ENCODE results near the gene SYAP1.
"Not testable (repeated sequence)": the region's sequence is repeated elsewhere in the genome, so short reads cannot be mapped to it uniquely, and the experiment has no call there.

SYAP1 gene, protein sequence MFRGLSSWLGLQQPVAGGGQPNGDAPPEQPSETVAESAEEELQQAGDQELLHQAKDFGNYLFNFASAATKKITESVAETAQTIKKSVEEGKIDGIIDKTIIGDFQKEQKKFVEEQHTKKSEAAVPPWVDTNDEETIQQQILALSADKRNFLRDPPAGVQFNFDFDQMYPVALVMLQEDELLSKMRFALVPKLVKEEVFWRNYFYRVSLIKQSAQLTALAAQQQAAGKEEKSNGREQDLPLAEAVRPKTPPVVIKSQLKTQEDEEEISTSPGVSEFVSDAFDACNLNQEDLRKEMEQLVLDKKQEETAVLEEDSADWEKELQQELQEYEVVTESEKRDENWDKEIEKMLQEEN

DNA sequence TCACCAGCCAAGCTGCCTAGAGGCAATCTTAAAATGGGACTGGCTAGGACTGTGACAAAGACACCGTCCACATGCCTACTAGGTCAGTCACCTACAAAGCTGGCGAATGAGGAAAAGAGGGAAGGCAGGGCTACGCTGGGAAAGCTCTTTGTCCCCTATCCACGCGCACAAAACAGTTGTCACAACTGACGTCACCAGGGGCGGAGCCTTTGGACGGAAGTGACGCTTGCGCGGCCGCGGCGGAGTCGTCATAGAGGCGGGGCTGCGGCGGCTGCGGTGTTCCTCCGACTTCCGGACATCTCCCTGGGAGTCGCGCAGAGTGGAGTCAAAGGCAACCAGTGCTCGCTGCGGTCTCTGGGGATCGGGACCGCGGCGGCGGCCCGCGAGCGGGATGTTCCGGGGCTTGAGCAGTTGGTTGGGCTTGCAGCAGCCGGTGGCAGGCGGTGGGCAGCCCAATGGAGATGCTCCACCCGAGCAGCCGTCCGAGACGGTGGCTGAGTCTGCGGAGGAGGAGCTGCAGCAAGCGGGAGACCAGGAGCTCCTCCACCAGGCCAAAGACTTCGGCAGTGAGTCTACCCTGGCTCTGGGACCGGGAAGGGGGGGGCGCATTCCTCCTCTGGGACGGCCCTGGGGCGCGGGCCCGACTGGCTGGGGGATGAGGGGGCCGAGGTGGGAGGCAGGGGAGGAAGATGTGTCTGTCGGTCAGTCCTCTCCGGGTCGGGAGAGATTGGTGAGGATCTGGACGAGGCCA, at the start of gene SYAP1:
SYAP1 (plus strand) TSS at position 279 of the 751 bp plus-strand sequence; CDS start at position 392, 113 bp downstream.
- intact Hi-C loops (cut with DNase I): no loop called here
- DNase-seq: peak; percentile 90 to 99 (median 98)

DNA sequence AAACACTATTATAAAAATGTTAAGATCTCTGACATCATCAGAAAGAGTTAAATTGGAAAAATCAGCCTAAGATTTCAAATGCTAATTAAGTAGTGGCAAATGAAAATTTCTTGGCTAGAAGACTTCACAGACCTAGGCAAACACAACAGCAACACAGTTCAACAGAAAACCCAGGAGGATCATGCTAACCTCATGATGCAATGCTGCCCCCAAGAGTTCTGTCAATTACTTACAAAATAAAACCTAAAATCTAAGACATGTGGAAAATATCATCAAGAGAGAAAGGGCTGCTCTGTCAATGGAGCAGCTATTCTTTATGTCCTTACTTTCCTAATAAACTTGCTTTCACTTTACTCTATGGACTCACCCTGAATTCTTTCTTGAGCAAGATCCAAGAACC, 48.4 kb upstream of the SYAP1 start:
- peak in 23 of 42 donors; percentile 1 to 64 (median 29) for DNase-seq
- intact Hi-C loops (cut with DNase I): no loop called here

DNA sequence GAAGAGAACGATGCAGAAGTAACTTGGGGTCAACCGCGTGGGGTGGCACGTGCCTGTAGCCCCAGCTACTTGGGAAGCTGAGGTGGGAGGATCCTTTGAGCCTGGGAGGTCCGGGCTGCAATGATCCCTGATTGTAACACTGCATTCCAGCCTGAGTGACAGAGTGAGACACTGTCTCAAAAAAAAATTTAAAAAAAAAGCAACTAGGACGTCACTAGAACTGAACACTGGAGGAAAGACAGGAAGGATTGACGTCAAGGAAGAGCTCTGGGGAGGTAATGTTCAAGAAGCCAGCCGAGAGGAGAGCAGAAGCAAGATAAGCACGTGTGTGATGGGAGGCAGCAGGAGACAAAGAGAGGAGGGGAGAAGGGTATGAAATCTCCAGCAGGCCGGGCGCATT, 40.7 kb upstream of the SYAP1 start:
- intact Hi-C loops (cut with DNase I): no loop called here
- DNase-seq: no peak

DNA sequence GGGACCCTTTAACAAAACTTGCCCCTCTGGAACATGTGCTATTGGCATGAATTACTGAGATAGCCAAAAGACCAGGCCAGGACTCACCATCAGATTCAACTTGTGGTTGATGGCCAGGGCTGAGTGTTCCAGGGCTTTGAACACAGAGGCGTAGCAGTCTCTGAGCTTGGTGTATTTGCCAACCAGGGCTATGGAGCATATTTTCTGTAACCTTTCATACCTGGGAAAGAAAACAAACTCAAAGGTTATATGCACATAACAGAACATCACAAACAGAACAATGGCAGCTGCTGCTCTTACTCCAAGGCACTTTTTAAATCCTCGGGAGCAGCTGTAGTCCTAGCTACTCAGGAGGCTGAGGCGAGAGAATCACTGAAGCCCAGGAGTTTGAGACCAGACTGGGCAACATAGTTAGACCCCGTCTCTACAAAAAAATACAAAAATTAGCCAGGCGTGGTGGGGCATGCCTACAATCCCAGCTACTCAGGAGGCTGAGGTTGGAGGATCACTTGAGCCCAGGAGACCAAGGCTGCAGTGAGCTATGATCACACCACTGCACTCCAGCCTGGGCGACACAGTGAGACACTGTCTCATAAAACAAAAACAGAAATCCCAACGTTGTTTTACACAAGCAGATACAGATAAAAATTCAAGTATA, 36.3 kb upstream of the SYAP1 start:
- DNase-seq: no peak
- intact Hi-C loops (cut with DNase I): no loop called here

DNA sequence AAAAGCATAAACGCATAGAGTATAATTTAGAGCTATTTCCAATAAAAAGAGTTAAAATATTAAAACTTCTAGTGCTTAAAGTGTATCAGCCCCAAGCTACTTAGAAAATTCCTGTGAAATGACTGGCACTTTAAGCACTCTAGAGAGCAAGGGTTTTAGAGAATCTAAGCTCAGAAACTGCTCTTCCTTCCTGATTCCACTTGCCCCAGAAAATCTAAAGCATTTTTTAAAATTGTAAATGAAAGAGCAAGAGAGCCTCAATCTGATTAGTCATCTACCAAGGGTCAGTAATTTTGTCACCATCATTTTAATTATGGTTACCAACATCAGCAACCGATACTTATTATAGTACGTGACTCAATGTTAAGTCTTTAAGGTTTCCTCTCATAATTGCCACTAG, 31.9 kb upstream of the SYAP1 start:
- DNase-seq: no peak
- intact Hi-C loops (cut with DNase I): no loop called here

DNA sequence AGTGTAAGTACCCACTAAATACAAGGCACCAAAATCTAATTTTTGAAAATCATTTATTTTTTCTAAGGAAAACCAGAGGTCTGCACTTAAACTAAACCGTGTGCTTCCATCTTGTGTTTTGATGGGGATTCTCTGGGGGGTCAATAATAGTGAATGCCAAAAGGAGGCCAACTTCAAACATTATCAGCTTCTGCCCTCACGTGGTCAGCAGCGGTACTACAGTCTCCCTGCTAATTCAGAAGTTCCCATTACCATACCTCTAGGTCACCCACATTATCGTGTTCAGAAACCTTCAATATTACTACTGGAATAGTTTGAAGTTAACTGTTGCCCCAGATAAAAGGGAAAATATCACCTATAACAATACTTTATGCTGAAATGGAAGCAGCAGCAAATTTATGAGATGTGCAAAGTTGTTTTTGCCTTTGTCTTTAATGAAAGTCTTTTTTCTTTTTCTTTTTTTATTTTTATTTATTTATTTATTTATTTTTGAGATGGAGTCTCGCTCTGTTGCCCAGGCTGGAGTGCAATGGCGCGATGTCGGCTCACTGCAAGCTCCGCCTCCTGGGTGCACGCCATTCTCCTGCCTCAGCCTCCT, 24.2 kb upstream of the SYAP1 start:
- peak in 41 of 42 donors; percentile 21 to 86 (median 68) for DNase-seq
- intact Hi-C loops (cut with DNase I): no loop called here

DNA sequence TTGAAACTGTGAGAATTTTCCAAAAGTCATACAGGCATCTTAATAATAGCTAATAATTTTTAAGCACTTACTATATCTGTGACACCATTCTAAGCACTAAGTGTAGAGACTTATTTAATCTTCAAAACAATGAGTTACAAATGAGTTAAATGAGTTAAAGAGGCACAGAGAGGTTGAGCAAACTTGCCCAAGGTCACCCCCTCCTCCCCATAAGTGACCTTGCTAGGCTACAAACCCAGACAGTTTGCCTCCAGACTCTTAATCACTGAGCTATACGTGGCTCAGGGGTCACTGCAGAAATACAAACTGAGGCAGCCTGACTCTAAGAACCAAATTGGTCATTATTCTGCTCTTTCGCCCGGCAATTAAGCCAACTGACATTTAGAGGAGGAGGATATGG, 22.5 kb upstream of the SYAP1 start:
- intact Hi-C loops (cut with DNase I): no loop called here
- DNase-seq: no peak

DNA sequence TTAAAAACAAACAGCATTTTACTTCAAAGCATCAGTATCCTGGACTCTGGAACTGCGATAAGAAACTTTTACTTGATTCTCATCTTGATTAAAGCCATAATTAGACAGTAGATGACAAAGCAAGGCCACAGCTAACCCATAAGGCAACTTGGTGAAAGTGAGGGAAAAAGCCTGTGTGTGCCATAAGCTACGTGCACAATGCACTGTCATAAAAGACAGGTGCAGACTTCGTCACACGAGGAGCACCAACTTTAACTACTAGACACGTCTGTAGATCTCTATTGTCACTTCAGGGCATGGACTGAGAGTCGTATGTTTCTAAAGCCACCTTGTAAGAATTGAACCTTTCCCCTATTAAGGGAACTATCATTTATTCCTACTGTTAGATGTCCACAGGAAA, 20.0 kb upstream of the SYAP1 start:
- DNase-seq: no peak
- intact Hi-C loops (cut with DNase I): no loop called here

DNA sequence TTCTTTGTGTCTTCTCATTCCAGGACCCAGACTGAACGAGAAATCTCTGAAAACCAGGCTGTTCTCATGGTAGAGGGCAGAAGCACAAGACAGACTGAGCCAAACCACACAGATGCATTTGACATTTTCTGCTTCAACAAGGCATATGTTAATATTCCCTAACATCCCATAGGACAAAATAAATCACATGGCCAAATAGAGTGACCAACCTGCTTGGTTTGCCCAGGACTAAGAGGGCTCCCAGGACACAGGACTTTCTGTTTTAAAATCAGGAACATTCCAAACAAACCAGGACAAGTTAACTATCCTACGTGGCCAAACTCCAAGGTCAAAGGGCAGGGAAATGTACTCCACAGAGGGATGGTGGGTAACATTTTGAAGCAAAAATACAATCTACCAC, 18.7 kb upstream of the SYAP1 start:
- DNase-seq: no peak
- intact Hi-C loops (cut with DNase I): no loop called here

DNA sequence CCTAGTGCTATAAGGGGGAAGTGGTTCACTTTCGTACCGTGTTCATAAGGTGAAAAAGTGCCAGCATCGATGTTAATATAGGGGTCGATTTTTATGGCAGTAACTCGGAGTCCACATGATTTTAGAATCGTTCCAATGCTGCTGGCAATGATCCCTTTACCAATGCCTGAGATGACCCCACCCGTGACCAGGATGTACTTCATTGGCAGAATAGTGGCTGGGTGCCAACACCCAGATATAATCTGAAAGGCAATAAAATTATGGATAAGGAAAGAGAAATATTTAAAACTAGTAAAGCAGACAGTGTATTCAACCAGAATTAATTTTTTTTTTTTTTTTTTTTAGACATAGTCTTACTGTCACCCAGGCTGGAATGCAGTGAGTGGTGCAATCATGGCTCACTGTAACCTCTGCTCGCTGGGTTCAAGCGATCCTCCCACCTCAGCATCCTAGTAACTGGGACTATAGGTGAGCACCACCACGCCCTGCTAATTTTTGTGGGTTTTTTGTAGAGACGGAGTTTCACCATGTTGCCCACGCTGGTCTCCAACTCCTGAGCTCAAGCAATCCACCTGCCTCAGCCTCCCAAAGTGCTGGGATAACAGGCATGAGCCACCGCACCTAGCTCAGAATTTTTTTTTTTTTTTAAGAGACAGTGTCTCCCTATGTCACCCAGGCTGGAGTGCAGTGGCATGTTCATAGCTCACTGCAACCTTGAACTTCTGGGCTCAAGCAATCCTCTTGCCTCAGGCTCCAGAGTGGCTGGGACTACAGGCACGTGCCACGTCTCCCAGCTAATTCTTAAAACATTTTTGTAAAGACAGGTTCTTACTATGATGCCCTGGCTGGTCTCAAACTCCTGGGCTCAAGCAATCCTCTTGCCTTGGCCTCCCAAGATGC, 16.5 kb upstream of the SYAP1 start:
- intact Hi-C loops (cut with DNase I): no loop called here
- no peak for DNase-seq

DNA sequence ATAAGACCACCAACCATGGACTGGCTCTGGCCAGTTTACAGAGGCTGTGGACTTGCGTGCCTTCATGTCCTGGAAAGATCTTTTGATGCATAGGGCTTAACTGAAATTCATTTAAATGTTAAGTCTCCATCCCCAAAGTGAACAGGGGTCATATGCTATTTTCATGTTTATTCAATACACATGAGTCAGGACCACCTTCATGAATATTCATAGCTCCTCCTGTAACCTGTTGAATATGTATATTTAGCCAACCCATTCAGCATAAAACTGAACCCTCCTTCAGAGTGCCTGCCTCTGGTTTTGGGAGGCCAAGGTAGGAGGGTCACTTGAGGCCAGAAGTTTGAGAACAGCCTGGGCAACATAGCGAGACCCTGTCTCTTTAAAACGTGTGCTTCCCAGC, 14.0 kb upstream of the SYAP1 start:
- intact Hi-C loops (cut with DNase I): no loop called here
- DNase-seq: no peak

DNA sequence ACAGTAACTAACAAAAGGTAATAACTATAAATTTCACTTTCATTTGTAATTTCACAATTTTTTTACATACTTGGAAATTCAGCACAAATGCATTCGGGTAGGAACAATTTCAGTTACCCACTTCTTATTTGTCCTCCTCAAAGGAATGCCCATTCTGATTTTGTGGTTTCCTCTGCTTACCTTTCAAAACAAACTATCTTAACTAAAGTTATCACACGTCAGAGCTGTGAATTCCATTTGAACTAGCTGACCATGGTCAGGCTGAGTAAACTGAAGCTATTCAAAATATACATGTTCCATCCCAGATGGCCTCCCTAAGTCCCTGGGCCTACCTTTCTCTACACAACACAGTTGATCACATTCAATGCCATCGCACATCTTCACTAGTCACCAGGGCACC, 11.4 kb upstream of the SYAP1 start:
- intact Hi-C loops (cut with DNase I): no loop called here

DNA sequence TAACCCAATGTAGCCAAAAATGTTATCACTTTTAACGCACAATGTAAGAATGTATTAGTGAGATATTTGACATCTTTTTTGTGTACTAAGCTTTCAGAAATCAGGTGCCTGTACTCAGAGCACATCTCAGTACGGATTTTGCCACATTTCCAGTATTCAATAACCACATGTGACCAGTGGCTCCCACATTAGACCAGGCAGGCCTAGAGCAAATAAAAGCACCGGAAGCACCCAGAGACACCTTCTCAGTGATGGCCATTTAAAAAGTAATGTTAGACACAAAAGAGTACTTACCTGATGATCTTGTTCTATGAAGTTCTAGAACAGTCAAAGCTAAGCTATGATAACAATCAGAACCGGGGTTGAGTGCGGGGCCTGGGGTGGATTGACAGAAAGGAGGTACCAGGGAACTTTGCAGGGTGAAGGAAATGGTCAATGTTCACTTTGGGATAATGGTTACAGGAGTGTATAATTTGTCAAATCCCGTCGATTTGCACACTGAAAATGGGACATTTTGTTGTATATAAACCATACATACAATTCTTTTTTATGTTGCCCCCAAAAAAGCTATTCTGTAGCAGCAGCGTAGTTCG, 8.1 kb upstream of the SYAP1 start:
- peak in 3 of 42 donors; percentile 1 to 10 (median 3) for DNase-seq

More for the DNA sequence above, 11.4 kb upstream of the SYAP1 start:
- DNase-seq: no peak

DNA sequence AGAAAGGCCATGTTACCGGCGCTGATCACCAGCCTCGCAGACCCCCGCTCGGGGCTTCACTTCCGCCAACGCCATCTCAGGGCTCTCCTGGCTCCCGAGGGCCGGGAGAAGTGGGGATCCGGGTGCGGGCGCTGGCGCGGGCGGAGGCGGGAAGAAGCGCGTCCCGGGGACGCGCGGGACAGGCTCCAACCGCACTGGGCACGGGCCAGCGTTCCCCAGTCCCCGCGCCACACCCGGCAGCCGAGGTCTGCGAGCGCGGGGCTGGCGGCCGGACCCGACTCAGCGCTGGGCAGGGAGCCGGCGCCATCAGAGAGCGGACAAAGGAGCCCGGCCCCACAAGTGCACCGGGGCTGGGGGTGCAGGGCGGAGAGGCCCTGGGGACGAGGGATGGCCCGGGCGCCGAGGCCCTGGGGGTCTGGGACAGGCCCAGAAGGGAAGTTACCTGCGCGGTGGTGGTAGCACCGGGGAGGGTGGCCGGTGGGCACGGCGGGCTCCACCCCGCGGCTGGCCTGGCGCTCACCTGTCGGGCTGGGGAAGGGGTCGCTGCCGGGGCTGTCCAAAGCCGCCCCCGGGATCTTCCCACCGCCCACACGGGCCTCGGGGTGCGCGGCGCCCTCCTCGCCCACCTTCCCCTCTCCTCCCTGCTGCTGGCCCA, 7.4 kb upstream of the SYAP1 start:
- intact Hi-C loops (cut with DNase I): no loop called here
- peak in 34 of 42 donors; percentile 2 to 50 (median 18) for DNase-seq

More for the DNA sequence above, 8.1 kb upstream of the SYAP1 start:
- intact Hi-C loops (cut with DNase I): no loop called here

DNA sequence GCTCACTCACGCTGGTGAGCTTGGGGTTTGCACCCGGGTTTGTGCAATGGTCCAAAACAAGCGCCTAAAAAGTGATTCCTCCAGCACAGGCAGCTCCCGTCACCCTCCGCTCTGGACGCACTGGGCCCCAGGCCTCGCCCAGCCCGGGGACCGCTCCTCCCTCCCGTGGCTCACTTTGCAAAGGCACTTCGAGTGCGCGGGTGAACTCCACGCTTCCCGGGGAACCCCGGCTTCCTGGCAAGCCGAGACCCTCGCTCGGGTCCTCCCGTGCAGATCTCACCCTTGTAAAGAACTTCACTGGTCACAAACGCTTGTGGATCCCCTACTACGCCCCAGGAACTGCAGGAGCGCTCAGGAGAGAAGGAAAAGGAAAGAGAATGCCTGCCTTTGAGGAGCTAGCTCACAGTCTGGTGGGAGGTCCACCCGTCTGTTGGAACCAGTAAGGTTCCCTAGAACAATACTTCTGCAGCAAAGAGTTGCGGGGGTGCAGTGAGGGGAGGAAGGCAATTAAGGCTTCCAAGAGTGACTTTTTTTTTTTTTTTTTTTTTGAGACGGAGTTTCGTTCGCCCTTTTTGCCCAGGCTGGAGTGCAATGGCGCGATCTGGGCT, 6.8 kb upstream of the SYAP1 start, which contains the start of gene CTPS2:
CTPS2 (minus strand) TSS at position 122 of the 608 bp plus-strand sequence. CDS start 9,767 bp downstream, outside the sequence.
- intact Hi-C loops (cut with DNase I): no loop called here
- peak; percentile 7 to 71 (median 50) for DNase-seq

DNA sequence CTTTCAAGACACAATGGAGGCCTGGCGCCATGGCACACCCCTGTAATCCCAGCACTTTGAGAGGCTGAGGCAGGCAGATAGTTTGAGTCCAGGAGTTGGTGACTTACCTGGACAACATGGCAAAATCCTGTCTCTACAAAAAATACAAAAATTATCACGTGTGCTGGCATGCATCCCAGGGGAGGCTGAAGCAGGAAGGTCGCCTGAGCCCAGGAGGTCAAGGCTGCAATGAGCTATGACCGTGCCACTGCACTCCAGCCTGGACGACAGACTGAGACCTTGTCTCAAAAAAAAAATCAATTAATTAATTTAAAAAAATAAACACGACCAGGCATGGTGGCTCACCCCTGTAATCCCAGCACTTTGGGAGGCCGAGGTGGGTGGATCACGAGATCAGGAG, 4.9 kb upstream of the SYAP1 start:
- DNase-seq: no peak
- intact Hi-C loops (cut with DNase I): no loop called here

DNA sequence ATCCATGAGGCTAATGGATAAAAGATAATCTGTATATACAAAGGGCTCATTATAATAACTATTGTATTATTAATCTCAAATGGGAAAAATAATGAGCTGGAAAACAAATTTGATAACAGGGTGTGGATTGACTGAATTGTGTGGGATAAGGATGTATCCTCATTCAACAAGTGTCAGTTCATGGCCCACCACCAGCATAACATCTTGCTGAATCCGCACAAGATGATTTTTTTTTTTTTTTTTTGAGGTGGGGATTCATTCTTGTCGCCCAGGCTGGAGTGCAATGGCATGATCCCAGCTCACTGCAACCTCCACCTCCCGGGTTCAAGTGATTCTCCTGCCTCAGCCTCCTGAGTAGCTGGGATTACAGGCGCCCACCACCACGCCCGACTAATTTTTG, 3.8 kb upstream of the SYAP1 start:
- intact Hi-C loops (cut with DNase I); DNase-seq: not testable (repeated sequence)

Measured in head of caudate nucleus (tissue), 42 donors.